Measurements from ENCODE around the gene CYFIP1.

The CYFIP1 gene

GRCh38 chr15:22949074-22949547 is 31.1 kb downstream of the CYFIP1 start:
- DNase-seq (ENCODE audit: low read depth) = no peak

GRCh38 chr15:22948056-22948455 is 32.1 kb downstream of the CYFIP1 start:
- DNase-seq (ENCODE audit: low read depth) = no peak

GRCh38 chr15:22947101-22948000 is 32.8 kb downstream of the CYFIP1 start:
- no peak for DNase-seq (ENCODE audit: low read depth)

- no peak for DNase-seq (ENCODE audit: low read depth)
Measured at GRCh38 chr15:22945071-22945470, 35.1 kb downstream of the CYFIP1 start.

- no peak for DNase-seq (ENCODE audit: low read depth)
Measured at GRCh38 chr15:22944651-22945050, 35.5 kb downstream of the CYFIP1 start.

- no peak for DNase-seq (ENCODE audit: low read depth)
Measured at GRCh38 chr15:22942877-22943276, 37.3 kb downstream of the CYFIP1 start.

GRCh38 chr15:22942306-22942855 is 37.8 kb downstream of the CYFIP1 start:
- DNase-seq (ENCODE audit: low read depth) = no peak

GRCh38 chr15:22941179-22941578 is 39.0 kb downstream of the CYFIP1 start:
- no peak for DNase-seq (ENCODE audit: low read depth)

- no peak for DNase-seq (ENCODE audit: low read depth)
Measured at GRCh38 chr15:22939652-22940061, 40.5 kb downstream of the CYFIP1 start.

- DNase-seq (ENCODE audit: low read depth) = no peak
Measured at GRCh38 chr15:22939051-22939450, 41.1 kb downstream of the CYFIP1 start.

- no peak for DNase-seq (ENCODE audit: low read depth)
Measured at GRCh38 chr15:22936577-22937472, 43.3 kb downstream of the CYFIP1 start.

GRCh38 chr15:22933641-22934061 is 46.5 kb downstream of the CYFIP1 start:
- DNase-seq (ENCODE audit: low read depth) = no peak

- DNase-seq (ENCODE audit: low read depth) = no peak
Measured at GRCh38 chr15:22931784-22932536, 48.2 kb downstream of the CYFIP1 start.

GRCh38 chr15:22930782-22931484 is 49.2 kb downstream of the CYFIP1 start:
- DNase-seq (ENCODE audit: low read depth) = no peak

GRCh38 chr15:22927761-22928160 is 52.4 kb downstream of the CYFIP1 start:
- no peak for DNase-seq (ENCODE audit: low read depth)

GRCh38 chr15:22925875-22926274 is 54.3 kb downstream of the CYFIP1 start:
- DNase-seq (ENCODE audit: low read depth) = no peak

- DNase-seq (ENCODE audit: low read depth) = no peak
Measured at GRCh38 chr15:22922003-22922402, 58.2 kb downstream of the CYFIP1 start.

GRCh38 chr15:22919171-22919570 is 61.0 kb downstream of the CYFIP1 start:
- no peak for DNase-seq (ENCODE audit: low read depth)

GRCh38 chr15:22918596-22919140 is 61.5 kb downstream of the CYFIP1 start:
- DNase-seq (ENCODE audit: low read depth) = no peak

GRCh38 chr15:22918056-22918455 is 62.1 kb downstream of the CYFIP1 start:
- DNase-seq (ENCODE audit: low read depth) = no peak

- no peak for DNase-seq (ENCODE audit: low read depth)
Measured at GRCh38 chr15:22917556-22917955, 62.6 kb downstream of the CYFIP1 start.
